ENCODE results near the gene CDC42BPG. TPM values are rescaled to one million over a fixed set of nuclear protein-coding genes. Genes with fewer than 3 reads are reported as not detected.

Gene CDC42BPG
- polyA plus RNA-seq, 1 donor from 2014 or later: not detected

DNA sequence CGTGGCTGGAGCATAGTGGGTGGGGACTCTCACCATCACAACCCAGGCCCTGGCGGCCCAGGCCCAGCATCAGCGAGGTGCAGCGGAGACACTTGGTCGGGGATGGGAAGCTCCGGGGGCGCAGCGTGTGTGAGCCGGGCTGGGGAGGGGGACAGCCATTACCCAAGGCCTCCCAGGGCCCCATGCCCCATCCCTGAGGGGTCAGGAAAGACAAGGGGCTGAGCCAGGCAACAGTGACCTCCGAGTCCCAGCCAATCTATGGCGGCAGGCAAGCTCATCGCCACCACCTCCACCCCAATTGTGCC is 11.3 kb downstream of the CDC42BPG start:
- Histone ChIP-seq H3K36me3 (ENCODE audit: insufficient read depth, low read length) (no peaks in the 10 kb centered on the region), H3K27ac (ENCODE audit: low read length) (no peak overlapping the region), H3F3A (ENCODE audit: insufficient read depth, low read length, poor library complexity, severe bottlenecking) (no peaks in the 10 kb centered on the region), H3K4me3 (ENCODE audit: low read length) (no peak overlapping the region), H3K9me3 (ENCODE audit: low read length) (no peaks in the 10 kb centered on the region), H3K79me2 (replicated peaks; ENCODE audit: insufficient read depth, low read length) (no peaks in the 10 kb centered on the region), H2AFZ (ENCODE audit: low read depth, low read length) (no peak overlapping the region), H3K27me3 (ENCODE audit: insufficient read depth, low read depth, low read length) (no peaks in the 10 kb centered on the region), H3K9ac (ENCODE audit: low read length) (no peak overlapping the region), H3K4me2 (ENCODE audit: low read length) (no peak overlapping the region), H3K9me2 (ENCODE audit: insufficient read depth, low read length) (no peaks in the 10 kb centered on the region), H4K20me1 (ENCODE audit: insufficient read depth) (no peaks in the 10 kb centered on the region)
- TF ChIP-seq, protein P1, sequence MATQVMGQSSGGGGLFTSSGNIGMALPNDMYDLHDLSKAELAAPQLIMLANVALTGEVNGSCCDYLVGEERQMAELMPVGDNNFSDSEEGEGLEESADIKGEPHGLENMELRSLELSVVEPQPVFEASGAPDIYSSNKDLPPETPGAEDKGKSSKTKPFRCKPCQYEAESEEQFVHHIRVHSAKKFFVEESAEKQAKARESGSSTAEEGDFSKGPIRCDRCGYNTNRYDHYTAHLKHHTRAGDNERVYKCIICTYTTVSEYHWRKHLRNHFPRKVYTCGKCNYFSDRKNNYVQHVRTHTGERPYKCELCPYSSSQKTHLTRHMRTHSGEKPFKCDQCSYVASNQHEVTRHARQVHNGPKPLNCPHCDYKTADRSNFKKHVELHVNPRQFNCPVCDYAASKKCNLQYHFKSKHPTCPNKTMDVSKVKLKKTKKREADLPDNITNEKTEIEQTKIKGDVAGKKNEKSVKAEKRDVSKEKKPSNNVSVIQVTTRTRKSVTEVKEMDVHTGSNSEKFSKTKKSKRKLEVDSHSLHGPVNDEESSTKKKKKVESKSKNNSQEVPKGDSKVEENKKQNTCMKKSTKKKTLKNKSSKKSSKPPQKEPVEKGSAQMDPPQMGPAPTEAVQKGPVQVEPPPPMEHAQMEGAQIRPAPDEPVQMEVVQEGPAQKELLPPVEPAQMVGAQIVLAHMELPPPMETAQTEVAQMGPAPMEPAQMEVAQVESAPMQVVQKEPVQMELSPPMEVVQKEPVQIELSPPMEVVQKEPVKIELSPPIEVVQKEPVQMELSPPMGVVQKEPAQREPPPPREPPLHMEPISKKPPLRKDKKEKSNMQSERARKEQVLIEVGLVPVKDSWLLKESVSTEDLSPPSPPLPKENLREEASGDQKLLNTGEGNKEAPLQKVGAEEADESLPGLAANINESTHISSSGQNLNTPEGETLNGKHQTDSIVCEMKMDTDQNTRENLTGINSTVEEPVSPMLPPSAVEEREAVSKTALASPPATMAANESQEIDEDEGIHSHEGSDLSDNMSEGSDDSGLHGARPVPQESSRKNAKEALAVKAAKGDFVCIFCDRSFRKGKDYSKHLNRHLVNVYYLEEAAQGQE (IDR thresholded peaks at IDR 0.05; ENCODE audit: borderline replicate concordance): no peak
- no peak for TF ChIP-seq RAD21 (conservative IDR thresholded peaks at IDR 0.05)
- no peak for TF ChIP-seq TAF1 (IDR thresholded peaks at IDR 0.05; ENCODE audit: low read depth)
- no peak for TF ChIP-seq SMC3 (conservative IDR thresholded peaks at IDR 0.05; ENCODE audit: poor library complexity)
- no peak for TF ChIP-seq MXI1 (conservative IDR thresholded peaks at IDR 0.05; ENCODE audit: poor library complexity, severe bottlenecking)
- TF ChIP-seq POLR2AphosphoS5 (IDR thresholded peaks at IDR 0.05): no peak
- TF ChIP-seq EP300 (conservative IDR thresholded peaks at IDR 0.05; ENCODE audit: poor library complexity, severe bottlenecking): no peak
- TF ChIP-seq, protein P2, sequence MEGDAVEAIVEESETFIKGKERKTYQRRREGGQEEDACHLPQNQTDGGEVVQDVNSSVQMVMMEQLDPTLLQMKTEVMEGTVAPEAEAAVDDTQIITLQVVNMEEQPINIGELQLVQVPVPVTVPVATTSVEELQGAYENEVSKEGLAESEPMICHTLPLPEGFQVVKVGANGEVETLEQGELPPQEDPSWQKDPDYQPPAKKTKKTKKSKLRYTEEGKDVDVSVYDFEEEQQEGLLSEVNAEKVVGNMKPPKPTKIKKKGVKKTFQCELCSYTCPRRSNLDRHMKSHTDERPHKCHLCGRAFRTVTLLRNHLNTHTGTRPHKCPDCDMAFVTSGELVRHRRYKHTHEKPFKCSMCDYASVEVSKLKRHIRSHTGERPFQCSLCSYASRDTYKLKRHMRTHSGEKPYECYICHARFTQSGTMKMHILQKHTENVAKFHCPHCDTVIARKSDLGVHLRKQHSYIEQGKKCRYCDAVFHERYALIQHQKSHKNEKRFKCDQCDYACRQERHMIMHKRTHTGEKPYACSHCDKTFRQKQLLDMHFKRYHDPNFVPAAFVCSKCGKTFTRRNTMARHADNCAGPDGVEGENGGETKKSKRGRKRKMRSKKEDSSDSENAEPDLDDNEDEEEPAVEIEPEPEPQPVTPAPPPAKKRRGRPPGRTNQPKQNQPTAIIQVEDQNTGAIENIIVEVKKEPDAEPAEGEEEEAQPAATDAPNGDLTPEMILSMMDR (IDR thresholded peaks at IDR 0.05; ENCODE audit: poor library complexity, severe bottlenecking): no peak
- TF ChIP-seq EZH2 (IDR thresholded peaks at IDR 0.05; ENCODE audit: borderline replicate concordance, insufficient read depth, low read length, poor library complexity, severe bottlenecking): no peak

DNA sequence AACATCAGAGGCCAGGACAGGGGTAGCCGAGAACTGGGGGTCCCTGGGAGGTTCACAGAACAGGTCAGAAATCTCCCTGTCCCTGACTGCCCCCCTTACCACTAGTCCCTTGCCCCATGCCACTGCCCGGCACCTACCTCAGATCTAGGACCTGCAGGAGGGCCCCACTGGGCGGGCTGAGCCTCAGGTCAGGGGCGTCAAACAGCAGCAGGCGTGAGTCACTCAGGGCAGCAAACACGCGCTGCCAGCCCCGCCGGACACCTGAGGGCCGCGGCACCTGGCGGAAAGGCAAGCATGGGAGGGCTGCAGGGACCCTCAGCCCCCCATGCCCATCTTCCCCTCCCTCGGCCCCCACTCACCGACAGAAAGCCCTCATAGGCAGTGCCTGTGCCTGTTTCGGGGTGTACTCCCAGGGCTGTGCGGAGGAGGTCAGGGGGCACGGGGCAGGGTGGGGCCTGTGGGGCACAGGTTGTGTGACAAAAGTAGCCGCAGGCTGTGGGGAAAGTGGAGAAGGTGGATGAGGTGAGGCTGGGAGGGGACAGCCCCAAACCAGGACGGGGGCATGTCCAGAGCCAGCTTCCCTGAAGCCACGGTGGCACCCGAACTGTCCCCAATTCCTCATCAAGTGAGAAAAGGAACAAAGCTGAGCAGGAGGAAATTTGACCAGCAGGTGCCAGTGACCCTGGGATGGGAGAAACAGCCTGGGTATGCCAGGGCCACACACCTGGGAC is 11.8 kb downstream of the CDC42BPG start:
- H3K36me3 ChIP-seq (ENCODE audit: insufficient read depth, low read length): no peaks in the 10 kb centered on the region
- H3K9me2 ChIP-seq (ENCODE audit: insufficient read depth, low read length): no peaks in the 10 kb centered on the region
- H3K27ac ChIP-seq (ENCODE audit: low read length): no peak overlapping the region
- H3K4me2 ChIP-seq (ENCODE audit: low read length): no peak overlapping the region
- TF ChIP-seq SMC3 (conservative IDR thresholded peaks at IDR 0.05; ENCODE audit: poor library complexity) (no peak), POLR2AphosphoS5 (IDR thresholded peaks at IDR 0.05) (no peak), EZH2 (IDR thresholded peaks at IDR 0.05; ENCODE audit: borderline replicate concordance, insufficient read depth, low read length, poor library complexity, severe bottlenecking) (no peak)
- TF ChIP-seq, protein P1 (IDR thresholded peaks at IDR 0.05; ENCODE audit: borderline replicate concordance): no peak
- TF ChIP-seq, protein P2 (IDR thresholded peaks at IDR 0.05; ENCODE audit: poor library complexity, severe bottlenecking): no peak
- no peak overlapping the region for H3K4me3 ChIP-seq (ENCODE audit: low read length)
- no peaks in the 10 kb centered on the region for H3K79me2 ChIP-seq (replicated peaks; ENCODE audit: insufficient read depth, low read length)
- no peaks in the 10 kb centered on the region for H3F3A ChIP-seq (ENCODE audit: insufficient read depth, low read length, poor library complexity, severe bottlenecking)
- H3K9ac ChIP-seq (ENCODE audit: low read length): no peak overlapping the region
- H3K27me3 ChIP-seq (ENCODE audit: insufficient read depth, low read depth, low read length): no peaks in the 10 kb centered on the region
- H2AFZ ChIP-seq (ENCODE audit: low read depth, low read length): no peak overlapping the region
- H4K20me1 ChIP-seq (ENCODE audit: insufficient read depth): no peaks in the 10 kb centered on the region
- no peaks in the 10 kb centered on the region for H3K9me3 ChIP-seq (ENCODE audit: low read length)
